ENCODE data around the gene KIF3B. TPM values are rescaled to one million over a fixed set of nuclear protein-coding genes. Genes with fewer than 3 reads are reported as not detected.

The KIF3B gene
- total and polyA plus RNA-seq, 2 of the 13 experiments (the other 11 are each of a cell fraction or from before 2014, with no cell fraction given) = 23.6 to 28.8 TPM

GRCh38 chr20:32325706-32326503 lies 48.5 kb downstream of the KIF3B start (continued):
- peak; percentile 79 for TF ChIP-seq NFIC (IDR thresholded peaks at IDR 0.05; ENCODE audit: low read length)
- TF ChIP-seq ARNTL (CRISPR knock-in tag; IDR thresholded peaks at IDR 0.05) = peak; percentile 58; the same call in 1 of the 2 replicates
- no peak for TF ChIP-seq TCF12 (IDR thresholded peaks at IDR 0.05)
- peak; percentile 91 for TF ChIP-seq TCF12 (CRISPR knock-in tag; IDR thresholded peaks at IDR 0.05)
- no peak for TF ChIP-seq KMT2B (CRISPR knock-in tag; IDR thresholded peaks at IDR 0.05)
- no peak for TF ChIP-seq NR2C2 (CRISPR knock-in tag; IDR thresholded peaks at IDR 0.05; ENCODE audit: borderline replicate concordance)
- TF ChIP-seq EHMT2 (IDR thresholded peaks at IDR 0.05; ENCODE audit: borderline replicate concordance, low read depth, low read length) = peak; percentile 95
- no peak for TF ChIP-seq ZNF326 (CRISPR knock-in tag; IDR thresholded peaks at IDR 0.05; ENCODE audit: borderline replicate concordance)
- TF ChIP-seq POLR2A (IDR thresholded peaks at IDR 0.05; ENCODE audit: insufficient read depth in 1 of 2, low read depth in 2 of 2, low read length in 2 of 2) = no peak
- TF ChIP-seq DDIT3 (CRISPR knock-in tag; IDR thresholded peaks at IDR 0.05) = no peak
- TF ChIP-seq TEAD3 (CRISPR knock-in tag; optimal IDR thresholded peaks at IDR 0.05; ENCODE audit: borderline replicate concordance) = peak; percentile 65
- no peak for TF ChIP-seq ZBTB10 (CRISPR knock-in tag; IDR thresholded peaks at IDR 0.05; ENCODE audit: borderline replicate concordance)
- peak; percentile 89 for TF ChIP-seq MTERF4 (CRISPR knock-in tag; IDR thresholded peaks at IDR 0.05)
- TF ChIP-seq ARHGAP35 (CRISPR knock-in tag; IDR thresholded peaks at IDR 0.05; ENCODE audit: borderline replicate concordance) = no peak
- no peak for TF ChIP-seq REXO4 (CRISPR knock-in tag; IDR thresholded peaks at IDR 0.05; ENCODE audit: borderline replicate concordance)
- peak; percentile 97; the same call in 1 of the 2 replicates for TF ChIP-seq CHD4 (IDR thresholded peaks at IDR 0.05; ENCODE audit: borderline replicate concordance, low read length)
- TF ChIP-seq PRDM4 (CRISPR knock-in tag; IDR thresholded peaks at IDR 0.05; ENCODE audit: borderline replicate concordance) = no peak; the same call in 1 of the 2 replicates
- peak; percentile 99 for TF ChIP-seq FOXA3 (CRISPR knock-in tag; IDR thresholded peaks at IDR 0.05)
- peak; percentile 21; the same call in 1 of the 2 replicates for TF ChIP-seq KMT2A (CRISPR knock-in tag; IDR thresholded peaks at IDR 0.05)
